NCI-H1436 treated with DMSO at 0.1 percent for 48 hours (cell line): Measurements from ENCODE around the gene AKT3.
A peak's percentile ranks its signal among the peaks of the same experiment; 100 is the strongest.
"Not testable (repeated sequence)": the region's sequence is repeated elsewhere in the genome, so short reads cannot be mapped to it uniquely, and the experiment has no call there.

Source experiments
- DNase-seq: peaks from one replicate; lab custom pipeline; 2025; lab: John Stamatoyannopoulos, UW

Gene AKT3

GRCh38 chr1:243597383-243597782, 252.7 kb downstream of the AKT3 start:
- DNase-seq: no peak

- no peak for DNase-seq
These were observed 253.5 kb downstream of the AKT3 start for GRCh38 chr1:243596431-243597062.

- DNase-seq: no peak
These were observed 254.4 kb downstream of the AKT3 start for GRCh38 chr1:243595527-243596210.

DNA sequence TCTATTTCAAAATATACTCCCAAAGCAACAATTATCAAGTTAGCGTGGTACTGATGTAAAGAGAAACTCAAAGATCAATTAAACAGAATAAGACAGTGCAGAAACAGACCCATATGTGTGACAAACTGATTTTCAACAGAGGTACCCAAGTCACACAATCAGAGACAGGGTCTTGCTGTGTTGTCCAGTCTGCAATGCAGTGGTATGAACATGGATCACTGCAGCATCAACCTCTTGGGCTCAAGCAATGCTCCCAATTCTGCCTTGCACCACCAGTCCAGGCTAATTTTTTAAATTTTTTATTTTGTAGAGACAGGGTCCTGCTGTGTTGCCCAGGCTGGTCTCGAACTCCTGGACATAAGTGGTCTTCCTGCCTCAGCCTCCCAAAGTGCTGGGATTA, 255.6 kb downstream of the AKT3 start:
- no peak for DNase-seq

GRCh38 chr1:243589286-243589685, 260.8 kb downstream of the AKT3 start:
- DNase-seq: not testable (repeated sequence)

- DNase-seq: no peak
These were observed 262.1 kb downstream of the AKT3 start for GRCh38 chr1:243587823-243588560.

GRCh38 chr1:243587285-243587684, 262.8 kb downstream of the AKT3 start:
- no peak for DNase-seq

DNA sequence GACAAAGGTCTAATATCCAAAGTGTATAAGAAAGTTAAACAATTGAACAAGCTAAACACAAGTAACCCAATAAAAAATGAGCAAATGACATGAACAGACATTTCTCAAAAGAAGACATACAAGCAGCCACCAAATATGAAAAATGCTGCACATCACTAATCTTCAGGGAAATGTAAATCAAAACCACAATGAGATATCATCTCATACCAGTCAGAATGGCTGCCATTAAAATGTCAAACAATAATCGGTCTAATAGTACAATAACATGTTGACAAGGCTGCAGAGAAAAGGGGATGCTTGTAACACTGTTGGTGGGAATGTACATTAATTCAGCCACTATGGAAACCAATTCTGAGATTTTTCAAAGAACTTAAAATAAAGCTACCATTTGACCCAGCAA, 264.1 kb downstream of the AKT3 start:
- DNase-seq: no peak

GRCh38 chr1:243582326-243582725, 267.7 kb downstream of the AKT3 start:
- no peak for DNase-seq

GRCh38 chr1:243580984-243581383, 269.1 kb downstream of the AKT3 start:
- DNase-seq: no peak

- no peak for DNase-seq
These were observed 270.0 kb downstream of the AKT3 start for GRCh38 chr1:243580072-243580471.

DNA sequence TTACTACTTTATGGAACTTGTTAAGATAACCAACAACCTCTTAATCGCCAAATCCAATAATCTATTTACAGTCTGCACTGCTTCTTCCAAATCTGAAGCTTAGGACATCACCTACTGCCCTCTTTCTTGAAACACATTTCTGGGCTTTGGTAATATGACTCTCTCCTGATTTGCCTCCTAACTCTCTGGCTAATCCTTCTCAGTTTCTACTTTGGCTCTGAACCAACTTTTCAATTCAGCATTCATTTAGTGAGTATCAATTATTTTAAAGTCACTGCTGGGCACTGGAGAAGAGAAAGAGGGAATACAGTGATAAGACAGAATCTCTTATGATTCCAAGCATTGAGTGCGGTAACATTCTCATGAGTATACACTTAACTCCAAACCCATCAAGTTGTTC, 275.0 kb downstream of the AKT3 start:
- DNase-seq: peak; percentile 45

GRCh38 chr1:243572940-243573339, 277.1 kb downstream of the AKT3 start:
- no peak for DNase-seq

- no peak for DNase-seq
These were observed 281.2 kb downstream of the AKT3 start for GRCh38 chr1:243568793-243569192.

- no peak for DNase-seq
These were observed 285.2 kb downstream of the AKT3 start for GRCh38 chr1:243564814-243565213.

DNA sequence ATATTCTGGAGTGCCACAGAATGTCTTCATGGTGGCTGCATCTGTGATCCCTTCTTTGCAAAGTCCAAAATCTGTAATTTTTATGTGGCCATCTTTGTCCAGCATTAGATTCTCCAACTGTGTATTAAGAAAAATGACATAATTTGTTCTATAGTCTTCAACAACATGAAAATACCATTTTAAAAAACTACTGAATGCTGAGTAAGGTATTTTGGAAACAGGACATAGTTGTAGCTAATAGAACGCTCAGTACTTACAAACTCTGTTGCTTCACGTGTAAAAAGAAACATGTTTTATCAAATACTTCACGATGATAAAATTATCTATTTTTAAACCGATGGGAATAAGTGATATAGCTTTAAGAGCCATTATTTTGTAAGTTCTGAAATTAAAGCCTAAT, 286.3 kb downstream of the AKT3 start:
- no peak for DNase-seq

DNA sequence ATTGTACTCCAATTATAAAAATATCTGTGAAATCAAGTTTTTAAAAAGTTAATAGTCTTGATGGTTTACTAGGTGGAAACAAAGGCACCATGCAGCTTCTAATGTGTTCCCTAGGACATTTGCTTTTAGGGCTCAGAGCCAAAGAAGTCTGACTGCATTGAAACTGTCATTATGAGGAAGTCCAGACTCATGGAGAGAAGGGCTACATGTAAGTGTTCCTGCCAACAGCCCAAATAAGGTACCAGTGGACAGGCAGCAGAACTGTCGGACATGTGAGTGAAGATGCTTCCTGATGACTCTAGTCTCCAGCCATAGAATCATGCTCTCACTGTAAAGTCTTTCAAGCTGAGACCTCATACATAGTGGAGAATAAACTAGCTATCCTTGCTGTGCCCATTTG, 287.6 kb downstream of the AKT3 start:
- DNase-seq: no peak

DNA sequence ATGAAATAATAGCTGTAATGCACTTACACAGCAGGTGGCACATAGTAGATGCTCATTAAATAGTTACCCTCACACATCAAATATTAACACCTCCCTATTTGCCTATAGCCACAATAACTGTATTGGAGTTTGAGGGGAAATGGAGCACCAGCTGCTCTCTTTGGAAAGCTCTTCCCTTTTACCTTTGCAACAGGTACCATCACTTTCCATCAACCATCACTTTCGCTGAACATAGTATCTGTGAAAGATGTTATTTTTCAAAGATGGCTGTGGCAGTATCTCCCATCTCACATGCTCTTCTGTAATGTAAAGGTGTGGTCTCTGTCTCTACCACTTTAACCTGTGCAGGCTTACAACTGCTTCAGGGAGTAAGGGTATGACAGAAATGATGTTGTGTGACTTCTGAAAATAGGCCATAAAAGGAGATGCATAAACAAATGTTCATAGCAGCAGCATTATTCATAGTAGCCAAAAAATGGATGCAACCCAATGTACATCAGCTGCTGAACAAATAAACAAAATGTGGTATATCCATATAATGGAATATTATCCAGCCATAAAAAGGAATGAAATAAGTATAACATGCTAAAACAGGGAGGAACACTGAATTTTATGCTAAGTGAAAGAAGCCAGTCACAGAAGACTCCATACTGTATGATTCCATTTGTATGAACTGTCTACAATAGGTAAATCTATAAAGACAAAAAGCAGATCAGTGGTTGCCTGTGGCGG, 288.3 kb downstream of the AKT3 start:
- DNase-seq: no peak

- no peak for DNase-seq
These were observed 290.4 kb downstream of the AKT3 start for GRCh38 chr1:243559575-243560162.

GRCh38 chr1:243558576-243558975, 291.5 kb downstream of the AKT3 start:
- no peak for DNase-seq

GRCh38 chr1:243557866-243558265, 292.2 kb downstream of the AKT3 start:
- DNase-seq: no peak

GRCh38 chr1:243554686-243555085, 295.4 kb downstream of the AKT3 start:
- DNase-seq: no peak
